DND-41 (cell line): ENCODE results near the gene TMBIM6.

ENCODE experiments used
- ATAC-seq: fragments of 200-7000 bp; cut with Tn5 transposase; 3 replicates; pipeline ENCODE4 v1.9.1; 2021; ENCODE audit warnings: low read depth; ENCODE audit not compliant: insufficient read depth
- DNase-seq: peaks from one replicate; pipeline ENCODE4 v3.0.0-alpha.2; 2020
- H2AFZ ChIP-seq: 2 replicates; pipeline ENCODE4 v1.6.0; 2012; ENCODE audit warnings: low read depth, low read length
- H3K27ac ChIP-seq: 2 replicates; pipeline ENCODE4 v1.5.1; 2012; ENCODE audit warnings: low read length, inconsistent platforms
- H3K27me3 ChIP-seq: fragments of 200-600 bp; sonication (generic); 2 replicates; pipeline ENCODE4 v1.6.0; 2012; ENCODE audit warnings: low read length, mild to moderate bottlenecking, inconsistent platforms; ENCODE audit not compliant: insufficient read depth, poor library complexity
- H3K36me3 ChIP-seq: 2 replicates; pipeline ENCODE4 v1.5.1; 2012; ENCODE audit warnings: low read length, inconsistent platforms; ENCODE audit not compliant: insufficient read depth
- H3K4me1 ChIP-seq: 2 replicates; pipeline ENCODE4 v1.5.1; 2012; ENCODE audit warnings: mild to moderate bottlenecking, low read length; ENCODE audit not compliant: insufficient read depth
- H3K4me2 ChIP-seq: 2 replicates; pipeline ENCODE4 v1.6.0; 2012; ENCODE audit warnings: mild to moderate bottlenecking, moderate library complexity, low read length, inconsistent platforms; ENCODE audit not compliant: insufficient read depth
- H3K4me3 ChIP-seq, 2 experiments: fragments of 200-600 bp in 1 of 2; shearing (Covaris generic) in 1 of 2; 2 replicates each; pipeline ENCODE4 v1.5.1; 2012 to 2016; ENCODE audit warnings: inconsistent platforms in 2 of 2, low read length in 2 of 2, mild to moderate bottlenecking in 2 of 2, low read depth in 1 of 2, moderate library complexity in 1 of 2
- H3K79me2 ChIP-seq: 2 replicates; pipeline ENCODE4 v1.6.0; 2012; ENCODE audit warnings: low read length, inconsistent platforms; ENCODE audit not compliant: insufficient read depth
- H3K9ac ChIP-seq: 2 replicates; pipeline ENCODE4 v1.6.0; 2012; ENCODE audit warnings: low read depth, mild to moderate bottlenecking, inconsistent platforms, low read length, moderate library complexity
- H3K9me3 ChIP-seq: 2 replicates; pipeline ENCODE4 v1.5.1; 2012; ENCODE audit warnings: low read length, moderate library complexity, mild to moderate bottlenecking, inconsistent platforms; ENCODE audit not compliant: insufficient read depth, severe bottlenecking
- H4K20me1 ChIP-seq: 2 replicates; pipeline ENCODE4 v1.6.0; 2012; ENCODE audit warnings: low read length; ENCODE audit not compliant: insufficient read depth
- EZH2 ChIP-seq: IDR thresholded peaks from 3 replicates; pipeline ENCODE4 v1.6.1; 2012; ENCODE audit warnings: borderline replicate concordance, low read depth, mild to moderate bottlenecking, moderate library complexity, low read length, inconsistent platforms; ENCODE audit not compliant: severe bottlenecking
- TF ChIP-seq, protein P1 (sequence below): IDR thresholded peaks from 2 replicates; pipeline ENCODE4 v1.5.1; 2012; ENCODE audit warnings: borderline replicate concordance, low read length, moderate library complexity, mild to moderate bottlenecking; ENCODE audit not compliant: poor library complexity, severe bottlenecking; ENCODE audit errors: extremely low read depth

TMBIM6 gene

DNA sequence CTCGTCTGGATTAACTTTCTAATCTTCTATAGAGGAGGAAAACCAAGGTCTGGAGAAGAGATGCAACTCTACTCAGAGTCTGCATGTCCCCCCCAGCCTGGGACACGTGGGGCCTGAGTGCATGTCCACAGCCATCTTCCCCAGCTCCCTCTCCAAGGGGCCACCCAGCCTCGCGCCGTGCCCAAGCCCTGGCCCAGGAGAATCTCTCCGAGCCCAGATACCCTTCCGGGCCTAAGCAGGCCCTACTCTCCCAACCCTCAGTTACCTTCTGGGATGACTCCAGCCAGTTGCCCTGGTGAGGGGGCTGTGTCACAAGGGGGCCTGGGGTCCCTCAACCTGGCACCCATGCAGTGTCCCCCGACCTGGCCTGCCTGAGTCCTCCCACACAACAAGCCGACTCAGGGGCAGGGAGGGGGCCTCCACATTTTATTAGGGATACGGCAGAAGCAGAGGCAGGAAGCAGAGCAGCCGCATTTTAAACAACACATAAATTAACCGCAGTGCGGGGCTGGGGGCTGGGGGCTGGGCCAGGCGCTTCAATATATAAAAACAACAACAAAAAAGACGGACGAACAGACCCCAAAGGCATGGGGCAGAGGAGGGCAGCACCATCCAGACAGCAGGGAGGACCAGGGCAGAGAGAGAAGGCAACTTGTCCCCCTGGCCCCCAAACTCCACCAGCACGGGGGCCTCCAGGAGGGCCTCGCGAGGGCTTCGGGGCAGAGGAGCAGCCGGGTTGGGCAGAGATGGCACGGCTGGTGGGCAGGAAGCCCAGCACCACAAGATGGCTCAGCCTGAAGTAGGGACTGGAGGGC, 49.6 kb downstream of the TMBIM6 start:
- H3K4me1 ChIP-seq: no peaks in the 10 kb centered on the region
- no peaks in the 10 kb centered on the region for H3K27me3 ChIP-seq
- no peaks in the 10 kb centered on the region for H3K79me2 ChIP-seq
- peaks cover 19% of the 10 kb centered on the region for H3K36me3 ChIP-seq
- DNase-seq (no peak), ATAC-seq (no peak)
- no peak overlapping the region for H3K27ac ChIP-seq
- H4K20me1 ChIP-seq: 0 out of 2 replicates have a peak, but pooled peaks cover 1% of the 10 kb centered on the region
- H3K4me2 ChIP-seq: no peak overlapping the region
- no peak overlapping the region for H3K9ac ChIP-seq
- H2AFZ ChIP-seq: no peak overlapping the region
- no peaks in the 10 kb centered on the region for H3K9me3 ChIP-seq
- TF ChIP-seq, protein P1, sequence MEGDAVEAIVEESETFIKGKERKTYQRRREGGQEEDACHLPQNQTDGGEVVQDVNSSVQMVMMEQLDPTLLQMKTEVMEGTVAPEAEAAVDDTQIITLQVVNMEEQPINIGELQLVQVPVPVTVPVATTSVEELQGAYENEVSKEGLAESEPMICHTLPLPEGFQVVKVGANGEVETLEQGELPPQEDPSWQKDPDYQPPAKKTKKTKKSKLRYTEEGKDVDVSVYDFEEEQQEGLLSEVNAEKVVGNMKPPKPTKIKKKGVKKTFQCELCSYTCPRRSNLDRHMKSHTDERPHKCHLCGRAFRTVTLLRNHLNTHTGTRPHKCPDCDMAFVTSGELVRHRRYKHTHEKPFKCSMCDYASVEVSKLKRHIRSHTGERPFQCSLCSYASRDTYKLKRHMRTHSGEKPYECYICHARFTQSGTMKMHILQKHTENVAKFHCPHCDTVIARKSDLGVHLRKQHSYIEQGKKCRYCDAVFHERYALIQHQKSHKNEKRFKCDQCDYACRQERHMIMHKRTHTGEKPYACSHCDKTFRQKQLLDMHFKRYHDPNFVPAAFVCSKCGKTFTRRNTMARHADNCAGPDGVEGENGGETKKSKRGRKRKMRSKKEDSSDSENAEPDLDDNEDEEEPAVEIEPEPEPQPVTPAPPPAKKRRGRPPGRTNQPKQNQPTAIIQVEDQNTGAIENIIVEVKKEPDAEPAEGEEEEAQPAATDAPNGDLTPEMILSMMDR: no peak
- TF ChIP-seq EZH2: no peak
- no peak overlapping the region for H3K4me3 ChIP-seq

DNA sequence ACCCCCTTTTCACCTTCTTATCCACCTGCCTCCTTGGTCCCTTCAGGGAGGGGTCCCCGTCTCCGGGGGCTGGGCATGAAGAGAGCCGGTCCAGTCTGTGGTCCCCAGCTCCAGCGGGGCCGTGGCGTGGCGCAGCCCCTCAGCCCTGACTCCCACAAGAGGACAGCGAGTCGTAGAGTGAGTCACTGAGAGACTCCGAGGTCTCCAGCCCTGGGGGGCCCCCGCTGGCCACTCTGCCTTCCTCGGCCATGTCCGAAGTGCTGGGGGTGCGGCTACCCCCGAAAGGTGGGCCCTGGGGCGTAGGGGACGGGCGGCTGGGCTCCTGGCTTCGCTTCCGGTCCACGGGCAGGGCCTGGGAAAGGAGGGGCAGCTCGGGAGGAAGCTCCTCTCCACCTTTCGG, 50.3 kb downstream of the TMBIM6 start:
- TF ChIP-seq EZH2: no peak
- TF ChIP-seq, protein P1: no peak
- H3K9me3 ChIP-seq: no peaks in the 10 kb centered on the region
- H3K27me3 ChIP-seq: no peaks in the 10 kb centered on the region
- no peaks in the 10 kb centered on the region for H3K4me1 ChIP-seq
- no peak overlapping the region for H3K27ac ChIP-seq
- no peak overlapping the region for H2AFZ ChIP-seq
- no peaks in the 10 kb centered on the region for H3K79me2 ChIP-seq
- peaks cover 25% of the 10 kb centered on the region for H3K36me3 ChIP-seq
- DNase-seq (no peak), ATAC-seq (no peak)
- 0 out of 2 replicates have a peak, but pooled peaks cover 4% of the 10 kb centered on the region for H4K20me1 ChIP-seq
- no peak overlapping the region for H3K4me3 ChIP-seq
- H3K4me2 ChIP-seq: no peak overlapping the region
- no peak overlapping the region for H3K9ac ChIP-seq

DNA sequence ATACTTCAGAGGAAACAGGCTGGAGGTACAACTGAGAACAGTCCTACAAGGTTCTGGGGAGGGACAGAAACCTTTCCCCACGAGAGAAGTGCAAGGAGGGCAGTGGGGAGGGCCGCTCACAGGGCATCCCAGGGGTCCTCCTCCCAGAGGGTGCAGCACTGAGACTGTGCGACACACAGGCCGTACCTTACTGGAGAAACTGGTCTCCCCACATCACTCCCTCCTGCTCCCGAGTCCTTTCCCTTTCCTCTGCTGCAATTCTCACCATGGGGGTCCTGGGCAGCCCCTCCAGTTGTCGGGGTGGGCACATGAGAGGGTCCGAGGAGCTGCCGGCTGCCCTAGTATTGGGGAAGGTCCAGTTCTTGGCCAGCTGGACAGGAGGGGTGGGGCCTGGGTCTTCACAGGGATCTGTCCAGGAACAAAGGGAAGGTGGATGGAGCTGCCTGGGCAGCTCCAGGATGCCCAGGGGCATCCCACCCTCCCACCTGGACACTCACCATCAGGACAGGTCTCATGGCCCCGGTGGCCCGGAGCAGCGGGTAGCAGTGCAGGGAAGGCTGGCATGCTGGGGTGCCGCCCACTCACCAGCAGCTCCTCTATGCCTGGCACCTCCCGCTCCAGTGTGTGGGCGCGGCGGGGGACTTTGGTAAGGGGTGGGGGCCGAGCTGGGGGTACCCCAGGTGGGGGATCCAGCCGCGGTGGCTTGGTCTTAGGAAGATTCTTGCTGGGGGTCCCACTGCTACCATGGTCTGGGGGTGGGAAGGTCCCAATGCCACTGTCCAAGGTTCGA, 51.0 kb downstream of the TMBIM6 start:
- no peak for DNase-seq
- H3K27ac ChIP-seq: no peak overlapping the region
- TF ChIP-seq, protein P1: no peak
- no peak for TF ChIP-seq EZH2
- H3K4me2 ChIP-seq: no peak overlapping the region
- H4K20me1 ChIP-seq: 0 out of 2 replicates have a peak, but pooled peaks cover 4% of the 10 kb centered on the region
- H3K79me2 ChIP-seq: no peaks in the 10 kb centered on the region
- H2AFZ ChIP-seq: no peak overlapping the region
- H3K4me3 ChIP-seq: no peak overlapping the region
- no peaks in the 10 kb centered on the region for H3K9me3 ChIP-seq
- no peaks in the 10 kb centered on the region for H3K4me1 ChIP-seq
- H3K27me3 ChIP-seq: no peaks in the 10 kb centered on the region
- H3K9ac ChIP-seq: no peak overlapping the region
- ATAC-seq: no peak
- peaks cover 31% of the 10 kb centered on the region for H3K36me3 ChIP-seq
